OCI-M2 (cell line): ENCODE results near the gene GLS.
"Not testable (repeated sequence)": the region's sequence is repeated elsewhere in the genome, so short reads cannot be mapped to it uniquely, and the experiment has no call there.

Source experiments
- DNase-seq: peaks from one replicate; lab custom pipeline; 2025; ENCODE audit not compliant: unreplicated experiment; lab: John Stamatoyannopoulos, UW

GLS gene

DNA sequence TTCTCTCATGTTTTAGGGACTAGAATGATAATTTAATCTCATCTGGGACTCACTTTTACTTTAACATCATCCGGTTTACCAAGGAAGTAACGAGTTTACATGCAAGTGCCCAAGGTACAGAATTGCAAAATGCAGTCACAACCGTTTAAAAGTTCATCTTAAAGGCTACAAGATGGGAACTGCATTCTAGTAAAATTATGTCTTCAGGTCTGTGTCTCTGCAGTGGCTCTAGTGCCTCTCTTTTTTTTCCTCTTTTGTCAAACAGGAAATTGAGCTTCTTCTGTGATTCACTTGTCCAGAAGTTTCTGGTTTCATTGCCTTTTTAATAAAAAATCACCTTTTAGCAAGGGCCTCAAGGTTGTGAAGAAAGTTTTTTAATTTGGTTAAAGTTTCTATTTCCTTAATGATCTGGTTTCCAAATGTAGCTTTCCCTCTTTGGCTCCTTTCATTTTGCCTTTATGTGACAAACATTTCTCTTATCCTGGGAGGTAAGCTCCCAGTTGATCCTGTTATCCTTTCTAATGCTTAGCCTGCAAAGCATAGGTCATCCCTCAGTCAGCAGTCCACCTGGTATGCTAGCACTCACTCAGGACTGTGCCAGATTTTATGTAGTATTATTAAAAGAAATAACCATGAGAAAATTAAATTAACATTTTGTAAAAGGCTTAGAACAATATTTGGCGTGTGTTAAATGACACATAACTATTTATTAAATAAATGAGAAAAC, 2.4 kb downstream of the GLS start:
- no peak for DNase-seq

DNA sequence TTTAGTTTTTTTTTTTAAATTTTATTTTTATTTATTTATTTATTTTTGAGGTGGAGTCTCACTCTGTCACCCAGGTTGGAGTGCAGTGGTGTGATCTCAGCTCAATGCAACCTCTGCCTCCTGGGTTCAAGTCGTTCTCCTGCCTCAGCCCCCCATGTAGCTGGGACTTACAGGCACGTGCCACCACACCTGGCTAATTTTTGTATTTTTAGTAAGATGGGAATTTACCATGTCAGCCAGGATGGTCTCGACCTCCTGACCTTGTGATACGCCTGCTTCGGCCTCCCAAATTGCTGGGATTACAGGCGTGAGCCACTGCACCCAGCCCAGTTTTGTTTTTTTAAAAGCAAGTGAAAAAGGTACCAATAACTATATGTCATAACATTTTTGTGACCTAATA, 5.2 kb downstream of the GLS start:
- DNase-seq = not testable (repeated sequence)

DNA sequence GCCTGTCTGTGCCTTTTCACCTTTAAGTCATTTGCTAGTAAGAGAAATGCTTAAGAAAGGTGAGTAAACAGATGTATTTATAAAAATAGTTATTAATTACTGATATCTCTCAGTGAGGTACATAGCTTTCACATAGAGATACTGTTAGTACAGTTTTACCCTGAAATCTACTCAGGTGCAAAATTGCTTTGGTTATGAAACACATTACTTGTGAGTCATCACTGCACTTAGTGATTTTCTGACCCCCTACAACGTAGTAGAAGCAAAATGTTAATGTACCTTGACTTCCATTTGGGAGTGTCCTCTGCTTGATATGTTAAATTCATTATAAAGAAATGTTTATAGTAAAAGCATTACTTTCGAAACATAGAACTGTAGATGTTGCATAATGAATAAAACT, 6.5 kb downstream of the GLS start:
- DNase-seq = no peak

DNA sequence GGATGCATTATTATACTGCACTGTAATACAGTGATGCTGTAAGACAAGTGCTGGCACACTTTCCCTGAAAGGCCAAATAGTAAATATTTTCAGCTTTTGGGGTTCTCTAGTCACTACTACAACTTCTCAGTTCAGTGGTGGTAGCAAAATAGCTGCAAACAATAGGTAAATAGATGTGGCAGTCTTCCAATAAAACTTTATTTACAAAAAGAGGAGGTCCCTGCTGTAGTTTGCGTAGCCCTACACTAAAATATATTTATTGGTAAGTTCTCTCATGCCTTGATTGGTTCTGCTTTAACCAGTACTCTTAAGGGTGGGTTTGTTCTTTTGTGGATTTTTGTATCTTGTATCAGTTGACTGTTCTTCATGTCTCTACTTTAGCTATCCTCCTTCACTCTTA, 7.8 kb downstream of the GLS start:
- DNase-seq = no peak

DNA sequence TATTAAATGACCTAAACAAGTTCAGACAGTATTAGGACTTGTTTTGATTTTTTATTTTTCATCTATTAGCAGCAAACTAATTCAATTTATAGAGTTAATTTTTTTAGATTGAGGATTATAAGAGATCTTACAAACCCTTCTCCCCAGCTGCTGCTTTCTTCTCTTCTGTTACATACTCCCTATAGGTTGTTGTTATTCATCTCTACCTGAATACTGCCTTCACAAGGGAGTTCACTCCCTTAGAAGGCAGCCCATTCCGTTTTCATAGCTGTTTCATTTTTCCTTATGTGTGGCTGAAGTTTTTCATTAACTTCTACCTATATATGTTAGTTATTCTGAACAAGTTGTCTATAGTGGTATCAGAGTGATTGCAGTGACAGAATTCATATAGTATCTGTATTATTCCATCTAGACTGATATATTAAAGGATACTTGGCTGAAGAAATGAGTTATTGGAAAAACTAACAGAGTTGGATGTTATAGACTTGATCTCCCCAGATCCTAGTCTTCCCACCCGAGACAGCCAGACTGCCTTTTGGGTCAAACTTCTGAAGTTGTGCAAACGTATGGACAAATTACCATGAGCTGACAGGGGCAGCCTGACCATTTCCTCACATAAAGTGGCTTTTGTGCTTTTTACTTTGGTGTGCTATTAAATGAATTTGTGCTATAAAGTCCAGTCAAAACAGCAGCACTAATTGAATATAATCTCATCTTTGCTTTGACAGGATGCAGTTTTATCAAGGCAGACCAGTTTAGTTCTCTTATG, 8.7 kb downstream of the GLS start:
- DNase-seq = no peak

DNA sequence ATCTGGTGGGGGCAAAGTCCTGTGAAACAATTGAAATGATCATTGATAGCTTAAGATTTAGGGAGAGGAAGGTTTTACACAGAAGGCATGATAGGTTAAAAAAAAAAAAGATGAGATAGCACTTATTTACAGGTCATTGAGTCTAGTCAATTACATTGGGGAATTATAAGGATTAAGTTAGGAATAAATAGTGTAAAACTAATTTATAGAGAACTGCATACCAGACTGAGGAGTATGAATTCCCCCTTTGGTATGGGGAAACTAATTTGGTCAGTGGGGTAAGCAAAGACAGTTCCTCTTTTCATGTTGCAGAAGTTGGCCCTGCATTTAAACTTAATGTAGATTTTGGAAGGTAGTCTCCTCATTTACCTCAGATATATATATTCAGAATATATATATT, 10.8 kb downstream of the GLS start:
- DNase-seq = no peak

DNA sequence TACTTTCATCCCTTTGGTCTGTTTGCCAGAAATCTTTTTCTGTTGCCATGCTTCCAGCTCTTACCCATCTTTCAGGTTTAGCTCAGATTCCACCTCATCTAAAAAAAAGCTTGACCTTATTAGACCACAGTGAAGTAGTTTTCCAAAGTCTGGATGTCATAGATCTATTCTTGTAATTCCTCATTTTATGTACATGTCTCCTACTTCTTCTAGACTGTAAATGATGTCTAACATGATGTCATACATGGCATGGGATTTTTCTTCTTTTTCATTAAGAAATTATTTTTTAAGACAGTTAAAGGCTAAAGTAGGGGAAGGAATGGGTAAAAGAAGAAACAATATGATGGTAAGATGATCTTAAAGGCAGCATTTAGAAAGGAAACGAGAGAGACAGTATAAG, 11.3 kb downstream of the GLS start:
- no peak for DNase-seq

DNA sequence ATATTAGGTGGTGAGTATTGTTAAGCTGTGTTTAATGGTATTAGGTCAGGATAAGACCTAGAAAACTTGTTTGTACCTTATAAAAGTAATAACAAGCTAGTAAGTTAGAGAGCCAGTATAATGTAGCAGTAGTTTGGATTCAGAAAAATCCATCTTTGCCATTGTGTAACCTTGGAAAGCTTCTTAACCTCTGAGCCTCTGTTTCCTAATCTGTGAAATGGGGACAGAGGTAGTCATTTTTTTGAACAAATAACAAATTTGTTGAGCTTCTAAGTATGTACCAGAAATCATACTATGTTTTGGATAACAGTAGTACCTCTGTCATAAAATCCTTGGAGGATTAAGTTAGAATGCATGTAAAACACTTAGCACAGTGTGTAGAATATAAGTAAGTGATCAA, 12.5 kb downstream of the GLS start:
- no peak for DNase-seq

DNA sequence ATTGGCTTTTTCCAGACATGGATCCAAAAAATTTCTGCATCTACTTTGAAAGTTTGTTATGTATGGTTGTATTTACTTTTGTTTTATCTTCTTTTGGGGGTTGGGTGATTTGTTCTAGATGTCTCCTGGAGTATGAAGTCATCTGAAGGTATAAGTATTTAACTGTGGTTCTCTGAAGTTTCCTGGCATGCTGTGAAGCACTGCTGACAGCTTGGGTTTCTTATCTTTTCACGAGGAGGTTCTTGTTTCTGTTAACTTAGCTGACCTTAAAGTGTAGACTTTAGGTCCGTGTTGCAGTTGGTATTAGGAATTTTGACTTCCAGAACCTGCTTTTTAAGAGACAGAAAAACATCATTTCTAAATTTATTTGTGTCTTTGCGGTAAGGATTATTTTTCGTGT, 15.9 kb downstream of the GLS start:
- no peak for DNase-seq

DNA sequence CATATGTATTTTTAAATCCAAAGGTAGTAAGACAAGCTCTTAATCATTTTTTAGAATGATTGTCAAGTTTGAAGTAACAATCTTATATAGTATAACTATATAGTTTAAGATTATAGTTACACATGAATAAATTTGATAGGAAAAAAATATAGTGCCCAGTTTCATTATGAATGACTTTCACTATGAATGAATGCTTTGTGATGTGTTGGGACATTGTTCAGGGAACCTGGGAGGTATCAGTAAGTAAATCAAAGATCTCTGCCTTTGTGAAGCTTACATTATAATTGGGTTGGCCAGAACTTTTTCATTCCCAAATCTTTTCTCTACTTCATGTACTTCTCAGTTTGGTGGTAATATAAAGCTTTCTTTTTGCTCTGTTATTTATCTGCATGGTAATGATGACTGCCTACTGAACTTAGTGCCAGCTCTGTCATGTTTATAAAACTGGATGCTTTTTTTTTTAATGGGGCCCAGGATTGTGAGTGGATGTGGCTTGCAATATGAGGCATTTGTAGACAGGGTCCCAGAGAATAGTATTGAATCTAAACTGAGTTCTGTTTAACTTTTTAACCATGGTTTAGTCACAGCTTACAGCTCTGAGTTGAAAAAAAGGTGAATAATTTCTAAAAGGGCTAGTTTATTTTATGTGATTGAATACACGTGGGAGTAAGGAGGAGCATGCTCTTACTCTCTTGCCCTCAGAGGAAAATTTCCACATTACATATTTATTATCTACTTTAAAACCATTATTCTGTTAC, 23.3 kb downstream of the GLS start:
- DNase-seq = no peak

DNA sequence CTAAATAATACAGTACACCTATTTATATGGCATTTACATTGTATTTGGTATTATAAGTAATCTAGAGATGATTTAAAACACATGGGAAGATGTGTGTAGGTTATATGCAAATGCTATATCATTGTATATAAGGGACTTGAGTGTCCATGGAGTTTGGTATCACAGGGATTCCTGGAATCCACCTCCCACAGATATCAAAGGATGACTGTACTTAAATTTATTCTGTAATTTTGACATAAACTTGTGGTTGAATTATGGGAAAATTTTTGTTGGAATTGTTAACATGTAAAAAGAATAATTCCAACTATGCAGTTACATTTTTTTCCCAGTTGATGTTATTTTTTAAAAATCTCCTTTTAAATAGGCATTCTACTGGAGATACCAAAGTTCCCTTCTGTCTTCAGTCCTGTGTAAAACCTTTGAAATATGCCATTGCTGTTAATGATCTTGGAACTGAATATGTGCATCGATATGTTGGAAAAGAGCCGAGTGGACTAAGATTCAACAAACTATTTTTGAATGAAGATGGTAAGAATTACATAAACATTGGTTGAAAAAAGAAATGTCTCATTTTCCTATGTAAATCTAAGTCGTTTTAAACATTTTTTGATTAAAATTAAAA, 24.1 kb downstream of the GLS start:
- no peak for DNase-seq

DNA sequence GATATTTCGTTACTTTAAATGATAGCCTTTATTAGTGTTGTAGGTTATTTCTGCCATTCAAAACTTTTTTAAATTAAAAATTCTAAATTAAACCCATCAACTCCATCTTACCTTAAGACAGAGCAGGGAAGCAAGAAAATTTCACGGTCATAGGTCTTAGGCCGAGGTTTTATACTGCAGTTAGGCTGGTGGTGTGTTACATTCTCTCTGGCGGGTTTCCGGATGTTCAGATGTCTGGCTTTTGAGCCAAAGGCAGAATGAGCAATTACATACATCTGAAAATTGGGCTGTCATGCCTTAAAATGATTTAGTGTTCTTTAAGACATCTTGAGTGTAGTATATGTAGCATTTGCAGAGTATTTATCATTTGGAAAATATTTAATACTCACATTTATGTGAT, 27.9 kb downstream of the GLS start:
- no peak for DNase-seq

DNA sequence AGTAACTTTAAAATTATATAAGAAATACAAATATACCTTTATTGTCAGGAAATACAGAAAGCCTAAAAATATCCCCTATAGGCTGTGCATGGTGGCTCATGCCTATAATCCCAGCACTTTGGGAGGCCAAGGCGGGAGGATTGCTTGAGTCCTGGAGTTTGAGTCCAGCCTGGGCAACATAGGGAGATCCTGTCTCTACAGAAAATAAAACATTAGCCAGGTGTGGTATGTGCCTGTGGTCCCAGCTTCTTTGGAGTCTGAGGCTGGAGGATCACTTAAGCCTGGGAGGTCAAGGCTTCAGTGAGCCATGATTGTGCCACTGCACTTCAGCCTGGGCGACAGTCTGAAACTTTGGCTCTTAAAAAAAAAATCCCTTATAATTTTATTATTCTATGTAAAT, 29.1 kb downstream of the GLS start:
- DNase-seq = no peak

DNA sequence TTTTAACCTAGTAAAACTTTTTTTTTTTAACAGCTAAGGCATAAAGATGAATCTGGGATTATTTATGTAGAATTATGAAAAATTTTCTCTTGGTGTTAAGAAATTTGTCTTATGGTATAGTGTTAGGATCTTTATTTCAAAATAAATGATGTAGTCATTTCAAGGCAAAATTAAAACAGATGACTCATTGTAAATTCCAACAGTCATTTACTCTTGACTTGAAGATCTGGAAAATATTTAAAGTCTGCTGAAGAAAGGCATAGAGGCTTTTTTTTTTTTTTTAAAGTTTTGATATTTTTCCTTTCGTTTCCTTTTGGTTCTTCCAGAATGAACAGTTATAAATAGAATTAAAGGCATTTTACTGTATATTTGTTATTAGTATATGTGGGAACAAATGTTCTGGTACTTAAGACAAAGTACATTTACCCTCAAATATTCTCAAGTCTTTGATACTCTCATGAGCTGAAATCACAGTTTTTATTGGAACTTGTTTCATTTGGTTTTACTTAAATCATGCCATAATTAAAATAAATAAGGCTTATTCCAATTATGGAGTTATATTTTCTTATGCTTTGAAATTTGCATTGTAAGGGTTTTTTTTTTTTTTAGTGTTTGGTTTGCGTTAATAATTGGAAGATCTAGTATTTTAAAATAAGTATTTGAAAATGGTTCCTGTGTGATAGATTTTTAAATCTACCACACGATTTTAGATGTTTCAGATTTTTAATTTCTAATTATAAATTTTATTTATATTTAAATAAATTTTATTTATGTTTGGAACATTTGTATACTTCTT, 29.9 kb downstream of the GLS start:
- no peak for DNase-seq

DNA sequence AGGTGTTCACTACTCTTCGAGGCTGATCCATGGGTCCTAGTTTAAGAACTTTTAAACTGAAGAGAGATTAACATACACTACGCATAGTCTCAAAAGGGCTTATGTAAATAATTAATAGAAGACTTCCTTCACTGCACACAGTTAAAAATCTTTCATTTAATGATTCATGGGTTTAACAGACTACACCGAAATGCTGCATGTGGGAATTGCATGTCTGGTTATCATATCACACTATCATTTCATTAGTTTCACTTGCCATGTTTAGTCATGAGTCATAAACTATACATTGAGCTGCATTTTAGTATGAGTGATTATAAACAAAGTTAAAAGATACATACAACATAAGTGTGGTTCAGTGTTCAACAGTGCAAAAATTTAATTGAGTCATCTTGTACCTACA, 31.2 kb downstream of the GLS start:
- no peak for DNase-seq

DNA sequence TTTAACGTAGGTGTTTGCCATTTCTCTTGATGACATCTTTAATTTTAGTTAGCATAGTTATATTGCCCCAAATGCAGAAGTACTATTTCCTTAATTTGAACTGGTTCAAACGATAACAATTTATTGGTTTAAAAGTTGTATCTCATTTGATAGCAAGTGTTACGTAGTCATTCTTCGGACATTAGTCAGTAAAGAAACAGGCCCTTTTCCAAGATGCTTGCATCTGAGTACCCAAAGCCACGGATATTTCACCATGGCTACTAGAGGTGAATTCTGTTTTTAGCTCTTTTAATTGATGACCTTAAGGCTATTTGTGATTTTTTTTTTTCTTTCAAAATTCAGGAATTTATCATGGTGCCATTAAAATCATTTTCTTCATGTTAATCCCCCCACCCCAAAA, 32.1 kb downstream of the GLS start:
- DNase-seq = no peak

DNA sequence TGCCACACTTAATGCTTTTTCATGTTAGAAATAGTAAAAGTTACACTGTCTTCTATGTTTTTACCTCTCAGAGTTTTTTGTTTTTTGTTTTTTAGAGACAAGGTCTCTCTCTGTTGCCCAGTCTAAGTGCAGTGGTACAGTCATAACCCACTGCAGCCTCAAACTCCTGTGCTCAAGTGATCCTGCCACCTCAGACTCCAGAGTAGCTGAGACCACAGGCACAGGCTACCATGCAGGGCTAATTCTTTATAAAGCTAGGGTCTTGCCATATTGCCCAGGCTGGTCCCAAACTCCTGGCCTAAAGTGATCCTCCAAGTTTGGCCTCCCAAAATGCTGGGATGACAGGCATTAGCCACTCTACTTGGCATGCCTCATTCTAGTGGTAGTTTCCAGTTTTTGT, 33.1 kb downstream of the GLS start:
- no peak for DNase-seq

DNA sequence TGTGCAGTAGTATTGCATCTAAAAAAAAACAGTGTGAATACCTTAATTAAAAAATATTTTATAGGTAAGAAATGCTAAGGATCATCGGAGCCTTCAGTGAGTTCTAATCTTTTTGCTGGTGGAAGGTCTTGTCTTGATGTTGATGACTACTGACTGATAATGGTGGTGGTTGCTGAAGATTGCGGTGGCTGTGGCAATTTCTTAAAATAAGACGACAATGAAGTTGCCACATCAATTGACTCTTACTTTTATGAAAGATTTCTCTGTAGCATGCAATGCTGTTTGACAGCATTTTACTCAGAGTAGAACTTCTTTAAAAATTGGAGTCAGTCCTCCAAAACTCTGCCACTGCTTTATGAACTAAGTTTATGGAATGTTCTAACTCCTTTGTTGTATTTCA, 36.2 kb downstream of the GLS start:
- DNase-seq = no peak

DNA sequence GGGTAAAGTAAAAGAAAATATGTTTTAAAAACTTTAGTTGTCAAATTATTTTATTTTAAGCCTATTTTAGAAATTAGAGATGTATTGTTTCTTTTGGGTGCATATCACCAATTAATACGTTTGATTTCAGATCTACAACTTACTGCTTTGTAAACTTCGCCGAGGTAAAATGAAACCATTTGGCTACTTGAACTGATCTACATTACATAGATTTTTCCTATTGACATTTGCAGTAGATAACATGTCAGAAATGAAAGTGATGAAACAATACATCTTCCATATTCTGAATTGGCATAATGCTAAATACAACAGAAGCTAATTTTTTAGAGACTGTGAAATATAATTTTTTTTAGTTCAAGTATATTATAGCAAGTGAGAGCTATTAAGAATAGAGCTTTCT, 39.5 kb downstream of the GLS start:
- DNase-seq = no peak

DNA sequence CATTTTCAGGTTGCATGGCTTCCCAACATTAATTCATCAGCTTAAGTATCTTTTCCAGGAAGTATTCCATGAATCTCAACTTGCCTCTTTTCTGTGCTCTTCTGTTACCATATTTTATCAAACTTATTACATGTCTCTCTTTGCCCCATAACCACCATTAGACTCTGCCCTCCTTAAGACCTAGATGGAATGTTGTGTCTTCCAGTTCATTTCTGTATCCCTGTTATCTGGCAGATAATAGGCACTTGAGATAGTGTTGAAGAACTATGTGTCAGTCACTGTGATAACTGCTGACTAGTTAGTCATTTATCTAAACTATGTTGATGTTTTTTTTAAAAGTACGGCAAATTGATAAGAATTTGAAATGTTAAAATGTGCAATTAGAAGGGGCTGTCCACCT, 41.8 kb downstream of the GLS start:
- no peak for DNase-seq

DNA sequence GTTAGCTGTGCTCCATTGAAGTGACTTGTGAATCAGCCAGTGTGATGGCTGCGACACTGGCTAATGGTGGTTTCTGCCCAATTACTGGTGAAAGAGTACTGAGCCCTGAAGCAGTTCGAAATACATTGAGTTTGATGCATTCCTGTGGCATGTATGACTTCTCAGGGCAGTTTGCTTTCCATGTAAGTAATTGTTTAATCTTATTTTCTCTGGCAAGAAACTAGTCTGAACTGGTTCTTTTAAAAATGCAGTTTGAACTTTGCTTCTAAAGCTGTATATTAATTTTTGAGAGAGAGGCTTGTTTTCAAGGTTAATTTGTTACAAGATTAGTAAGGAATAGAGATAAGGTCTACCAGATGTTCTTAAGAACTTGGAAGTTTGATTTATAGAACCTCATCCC, 46.7 kb downstream of the GLS start:
- DNase-seq = no peak
